A549 (cell line): ENCODE data around the gene ARL15.

Experiments
- E2F6 ChIP-seq: IDR thresholded peaks from 2 replicates; pipeline ENCODE4 v1.6.1; 2012; ENCODE audit warnings: low read depth, borderline replicate concordance
- HOXA7 ChIP-seq: fragments of 250-450 bp; sonication (Bioruptor Pico); IDR thresholded peaks from 2 replicates; pipeline ENCODE4 v1.5.0; 2020; ENCODE audit warnings: mild to moderate bottlenecking, moderate library complexity
- JUN ChIP-seq, 2 experiments: fragments of >200 bp; sonication (Bioruptor Twin); formaldehyde crosslinking; IDR thresholded peaks; 2 replicates in 1 of 2; 3 replicates in 1 of 2; pipeline ENCODE4 v1.6.1; 2016 to 2017
- PBX3 ChIP-seq: IDR thresholded peaks from 2 replicates; pipeline ENCODE4 v1.6.1; 2012
- SREBF2 ChIP-seq: fragments of 450-650 bp; IDR thresholded peaks from 2 replicates; pipeline ENCODE4 v1.6.1; 2014; ENCODE audit warnings: mild to moderate bottlenecking, moderate library complexity
- TF ChIP-seq, protein P1 (sequence below): fragments of 250-450 bp; sonication (Bioruptor Pico); IDR thresholded peaks from 2 replicates; pipeline ENCODE4 v1.5.0; 2021; ENCODE audit warnings: mild to moderate bottlenecking, moderate library complexity, borderline replicate concordance
- TF ChIP-seq, protein P2 (sequence below): fragments of >200 bp; sonication (Bioruptor Twin); formaldehyde crosslinking; IDR thresholded peaks from 3 replicates; pipeline ENCODE4 v1.5.1; 2016

DNA sequence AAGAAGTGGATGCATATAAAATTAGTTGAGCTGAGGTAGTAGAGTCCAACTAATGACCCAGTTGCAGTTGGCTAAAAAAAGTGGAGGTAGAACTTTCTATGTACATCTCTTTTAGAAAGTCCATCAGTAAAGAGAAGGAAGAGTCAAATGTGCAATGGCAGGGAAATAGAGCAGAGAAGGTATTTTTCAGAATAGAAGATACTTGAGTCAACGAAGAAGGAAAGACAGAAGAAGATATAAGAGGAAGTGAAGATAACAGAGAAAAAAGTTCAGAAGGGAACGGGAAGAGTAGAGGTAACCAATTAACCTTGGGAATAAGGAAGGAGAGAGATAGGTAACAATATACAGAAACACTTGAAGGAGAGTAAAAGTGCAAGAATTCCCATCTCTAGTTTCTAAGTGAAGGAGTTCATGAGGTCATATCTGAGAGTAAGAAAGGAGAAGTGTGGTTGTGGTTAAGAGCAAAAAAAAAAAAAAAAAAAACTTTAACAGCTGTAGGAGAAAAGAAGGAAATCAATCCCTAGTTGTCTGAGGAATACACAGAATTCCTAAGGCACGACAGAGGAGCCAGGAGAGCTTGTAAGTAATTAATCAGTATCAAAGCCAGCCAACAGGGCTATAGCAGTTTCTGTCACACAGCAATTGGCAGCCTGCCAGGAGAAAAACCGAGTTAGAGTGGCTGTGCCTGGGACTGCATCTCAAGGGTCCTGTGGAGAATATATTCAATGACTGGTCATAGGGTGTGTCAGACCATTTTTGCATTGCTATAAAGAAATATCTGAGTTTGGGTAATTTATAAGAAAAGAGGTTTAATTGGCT is 61.0 kb downstream of the ARL15 start:
- TF ChIP-seq, protein P1, sequence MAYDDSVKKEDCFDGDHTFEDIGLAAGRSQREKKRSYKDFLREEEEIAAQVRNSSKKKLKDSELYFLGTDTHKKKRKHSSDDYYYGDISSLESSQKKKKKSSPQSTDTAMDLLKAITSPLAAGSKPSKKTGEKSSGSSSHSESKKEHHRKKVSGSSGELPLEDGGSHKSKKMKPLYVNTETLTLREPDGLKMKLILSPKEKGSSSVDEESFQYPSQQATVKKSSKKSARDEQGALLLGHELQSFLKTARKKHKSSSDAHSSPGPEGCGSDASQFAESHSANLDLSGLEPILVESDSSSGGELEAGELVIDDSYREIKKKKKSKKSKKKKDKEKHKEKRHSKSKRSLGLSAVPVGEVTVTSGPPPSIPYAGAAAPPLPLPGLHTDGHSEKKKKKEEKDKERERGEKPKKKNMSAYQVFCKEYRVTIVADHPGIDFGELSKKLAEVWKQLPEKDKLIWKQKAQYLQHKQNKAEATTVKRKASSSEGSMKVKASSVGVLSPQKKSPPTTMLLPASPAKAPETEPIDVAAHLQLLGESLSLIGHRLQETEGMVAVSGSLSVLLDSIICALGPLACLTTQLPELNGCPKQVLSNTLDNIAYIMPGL, result no peak
- TF ChIP-seq HOXA7 (no peak), E2F6 (no peak), PBX3 (no peak), SREBF2 (no peak), JUN (IDR thresholded peaks at IDR 0.05) (no peak)
- TF ChIP-seq, protein P2, sequence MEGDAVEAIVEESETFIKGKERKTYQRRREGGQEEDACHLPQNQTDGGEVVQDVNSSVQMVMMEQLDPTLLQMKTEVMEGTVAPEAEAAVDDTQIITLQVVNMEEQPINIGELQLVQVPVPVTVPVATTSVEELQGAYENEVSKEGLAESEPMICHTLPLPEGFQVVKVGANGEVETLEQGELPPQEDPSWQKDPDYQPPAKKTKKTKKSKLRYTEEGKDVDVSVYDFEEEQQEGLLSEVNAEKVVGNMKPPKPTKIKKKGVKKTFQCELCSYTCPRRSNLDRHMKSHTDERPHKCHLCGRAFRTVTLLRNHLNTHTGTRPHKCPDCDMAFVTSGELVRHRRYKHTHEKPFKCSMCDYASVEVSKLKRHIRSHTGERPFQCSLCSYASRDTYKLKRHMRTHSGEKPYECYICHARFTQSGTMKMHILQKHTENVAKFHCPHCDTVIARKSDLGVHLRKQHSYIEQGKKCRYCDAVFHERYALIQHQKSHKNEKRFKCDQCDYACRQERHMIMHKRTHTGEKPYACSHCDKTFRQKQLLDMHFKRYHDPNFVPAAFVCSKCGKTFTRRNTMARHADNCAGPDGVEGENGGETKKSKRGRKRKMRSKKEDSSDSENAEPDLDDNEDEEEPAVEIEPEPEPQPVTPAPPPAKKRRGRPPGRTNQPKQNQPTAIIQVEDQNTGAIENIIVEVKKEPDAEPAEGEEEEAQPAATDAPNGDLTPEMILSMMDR, result no peak
